IMR-90 (cell line): ENCODE measurements around the gene GABRG2. TPM values are rescaled to one million over a fixed set of nuclear protein-coding genes. Genes with fewer than 3 reads are reported as not detected.

Experiments used
- ATAC-seq: fragments of 200-7000 bp; cut with Tn5 transposase; 2 replicates; pipeline ENCODE4 v1.9.1; 2020; ENCODE audit warnings: low read depth, mild to moderate bottlenecking, moderate library complexity
- BruUV-seq: library from RNA; stranded (reverse); fragments of 400-500 nt; replicated peaks from 2 replicates; lab custom pipeline; 2021; lab: Mats Ljungman, UMichigan
- CTCF ChIA-PET: fragments of 300-600 bp; formaldehyde crosslinking; extraction: SDS; loops from one replicate; lab custom pipeline; 2021; ENCODE audit warnings: antibody characterized with exemption; lab: Yijun Ruan, JAX
- POLR2A ChIA-PET: fragments of 300-600 bp; sonication (Branson Sonifier 250); formaldehyde crosslinking; loops from one replicate; lab custom pipeline; 2022; ENCODE audit warnings: antibody characterized with exemption; ENCODE audit not compliant: unreplicated experiment; lab: Charles Lee
- DNase-seq: peaks from one replicate; pipeline ENCODE4 v3.0.0; 2013
- H2AFZ ChIP-seq: replicated peaks from 2 replicates; pipeline ENCODE3; 2013; ENCODE audit warnings: low read length, mild to moderate bottlenecking; ENCODE audit not compliant: poor library complexity
- H2AK5ac ChIP-seq: 2 replicates; pipeline ENCODE4 v1.6.1; 2013; ENCODE audit warnings: low read depth, low read length, inconsistent platforms
- H2AK9ac ChIP-seq: replicated peaks from 2 replicates; pipeline ENCODE3; 2013; ENCODE audit warnings: mild to moderate bottlenecking, low read depth, low read length, moderate library complexity; ENCODE audit not compliant: poor library complexity
- H2BK120ac ChIP-seq: 2 replicates; pipeline ENCODE4 v1.6.1; 2013; ENCODE audit warnings: low read depth, low read length, inconsistent platforms
- H2BK15ac ChIP-seq: 3 replicates; pipeline ENCODE4 v1.6.1; 2013; ENCODE audit warnings: low read depth, low read length, inconsistent platforms
- H2BK20ac ChIP-seq: 2 replicates; pipeline ENCODE4 v1.6.1; 2013; ENCODE audit warnings: low read depth, mild to moderate bottlenecking, inconsistent platforms, low read length, moderate library complexity
- H2BK5ac ChIP-seq: 2 replicates; pipeline ENCODE4 v1.6.1; 2013; ENCODE audit warnings: mild to moderate bottlenecking, low read depth, low read length, inconsistent platforms; ENCODE audit not compliant: poor library complexity, severe bottlenecking
- H3K14ac ChIP-seq: replicated peaks from 2 replicates; pipeline ENCODE4 v1.6.1; 2013; ENCODE audit warnings: low read depth, low read length, inconsistent platforms
- H3K18ac ChIP-seq: 2 replicates; pipeline ENCODE4 v1.6.1; 2013; ENCODE audit warnings: low read depth, low read length, control low read depth
- H3K23ac ChIP-seq: 2 replicates; pipeline ENCODE4 v1.6.1; 2013; ENCODE audit warnings: low read depth, low read length, inconsistent platforms
- H3K27ac ChIP-seq: 2 replicates; pipeline ENCODE4 v1.5.1; 2013; ENCODE audit warnings: mild to moderate bottlenecking, control low read depth, low read length; ENCODE audit not compliant: insufficient read depth
- H3K27me3 ChIP-seq: 2 replicates; pipeline ENCODE4 v1.6.1; 2013; ENCODE audit warnings: low read length; ENCODE audit not compliant: control insufficient read depth, insufficient read depth
- H3K36me3 ChIP-seq: 2 replicates; pipeline ENCODE4 v1.6.1; 2013; ENCODE audit warnings: low read length, mixed read lengths; ENCODE audit not compliant: control insufficient read depth, insufficient read depth
- H3K4ac ChIP-seq: 2 replicates; pipeline ENCODE4 v1.6.1; 2013; ENCODE audit warnings: low read depth, low read length, inconsistent platforms
- H3K4me1 ChIP-seq: 2 replicates; pipeline ENCODE4 v1.6.1; 2013; ENCODE audit warnings: low read length, mixed read lengths; ENCODE audit not compliant: control insufficient read depth, insufficient read depth
- H3K4me2 ChIP-seq: 2 replicates; pipeline ENCODE4 v1.6.1; 2013; ENCODE audit warnings: low read depth, mild to moderate bottlenecking, control low read depth, low read length, moderate library complexity
- H3K4me3 ChIP-seq: 2 replicates; pipeline ENCODE4 v1.5.1; 2013; ENCODE audit warnings: low read depth, mild to moderate bottlenecking, control low read depth, low read length, moderate library complexity; ENCODE audit not compliant: insufficient read depth
- H3K56ac ChIP-seq: 2 replicates; pipeline ENCODE4 v1.6.1; 2013; ENCODE audit warnings: low read length, inconsistent platforms; ENCODE audit not compliant: insufficient read depth; ENCODE audit errors: extremely low read depth
- H3K79me1 ChIP-seq, 2 experiments: 2 replicates each; pipeline ENCODE4 v1.6.1; 2013; ENCODE audit warnings: low read length in 2 of 2, inconsistent platforms in 1 of 2, low read depth in 1 of 2
- H3K9ac ChIP-seq: 2 replicates; pipeline ENCODE4 v1.6.1; 2013; ENCODE audit warnings: low read depth, low read length, control low read depth
- H3K9me1 ChIP-seq: 2 replicates; pipeline ENCODE4 v1.6.1; 2013; ENCODE audit warnings: low read length, inconsistent platforms; ENCODE audit not compliant: insufficient read depth
- H3K9me3 ChIP-seq: 2 replicates; pipeline ENCODE4 v1.6.1; 2013; ENCODE audit warnings: low read length; ENCODE audit not compliant: control insufficient read depth, insufficient read depth
- H4K20me1 ChIP-seq: 2 replicates; pipeline ENCODE4 v1.6.1; 2013; ENCODE audit warnings: low read length, inconsistent platforms; ENCODE audit not compliant: insufficient read depth
- H4K5ac ChIP-seq: 2 replicates; pipeline ENCODE4 v1.6.1; 2013; ENCODE audit warnings: mild to moderate bottlenecking, low read depth, low read length, control low read depth
- H4K8ac ChIP-seq, 2 experiments: 2 replicates each; pipeline ENCODE4 v1.6.1; 2013; ENCODE audit warnings: low read depth in 2 of 2, low read length in 2 of 2, control low read depth in 1 of 2, inconsistent platforms in 1 of 2
- H4K91ac ChIP-seq: 2 replicates; pipeline ENCODE4 v1.6.1; 2013; ENCODE audit warnings: low read depth, low read length, inconsistent platforms; ENCODE audit not compliant: insufficient read depth
- BHLHE40 ChIP-seq: fragments of 150-350 bp; IDR thresholded peaks from 2 replicates; pipeline ENCODE4 v1.6.1; 2016; ENCODE audit warnings: mild to moderate bottlenecking, low read depth, low read length
- CEBPB ChIP-seq: IDR thresholded peaks from 2 replicates; pipeline ENCODE4 v1.6.1; 2012; ENCODE audit warnings: low read depth, low read length, improper control_type of control experiment
- CHD1 ChIP-seq: IDR thresholded peaks from 2 replicates; pipeline ENCODE4 v1.6.1; 2012; ENCODE audit warnings: low read depth, low read length, improper control_type of control experiment
- FOS ChIP-seq: fragments of 150-350 bp; IDR thresholded peaks from 2 replicates; pipeline ENCODE4 v1.6.1; 2016; ENCODE audit warnings: low read depth, low read length
- MAFK ChIP-seq: IDR thresholded peaks from 2 replicates; pipeline ENCODE4 v1.6.1; 2012; ENCODE audit warnings: low read depth, low read length, improper control_type of control experiment
- MAZ ChIP-seq: IDR thresholded peaks from 2 replicates; pipeline ENCODE4 v1.6.1; 2012; ENCODE audit warnings: low read depth, mild to moderate bottlenecking, low read length, improper control_type of control experiment, moderate library complexity, borderline replicate concordance
- MXI1 ChIP-seq: IDR thresholded peaks from 2 replicates; pipeline ENCODE4 v1.6.1; 2012; ENCODE audit warnings: low read depth, mild to moderate bottlenecking, low read length, moderate library complexity, borderline replicate concordance
- NFE2L2 ChIP-seq: fragments of 150-350 bp; IDR thresholded peaks from 2 replicates; pipeline ENCODE4 v1.6.1; 2016; ENCODE audit warnings: low read depth, mild to moderate bottlenecking, low read length
- POLR2A ChIP-seq: IDR thresholded peaks from 2 replicates; pipeline ENCODE4 v1.6.1; 2012; ENCODE audit warnings: mild to moderate bottlenecking, low read depth, low read length
- RAD21 ChIP-seq: IDR thresholded peaks from 2 replicates; pipeline ENCODE4 v1.6.1; 2012; ENCODE audit warnings: low read length, improper control_type of control experiment
- RCOR1 ChIP-seq: IDR thresholded peaks from 2 replicates; pipeline ENCODE4 v1.6.1; 2012; ENCODE audit warnings: mild to moderate bottlenecking, low read length, improper control_type of control experiment; ENCODE audit not compliant: insufficient replicate concordance
- RFX5 ChIP-seq: IDR thresholded peaks from 2 replicates; pipeline ENCODE4 v1.8.0; 2012; ENCODE audit warnings: low read depth, mild to moderate bottlenecking, low read length, moderate library complexity
- SMC3 ChIP-seq: fragments of 150-350 bp; IDR thresholded peaks from 2 replicates; pipeline ENCODE4 v1.6.1; 2016; ENCODE audit warnings: low read depth, mild to moderate bottlenecking, antibody characterized with exemption, low read length, moderate library complexity
- WGBS, 2 experiments: methylation state at CpG; one replicate each; pipeline versions ENCODE4 v1.1.5 to v1.1.7; 2013; ENCODE audit warnings: missing lambda C conversion rate in 2 of 2; ENCODE audit not compliant: insufficient read length in 1 of 2; ENCODE audit errors: extremely low coverage in 2 of 2; 5-methylcytosine and 5-hydroxymethylcytosine counted together
- dilution Hi-C: fragments of 300-500 bp; cut with HindIII; formaldehyde crosslinking; loops from one replicate; pipeline ENCODE4 v1.14.3; 2018; ENCODE audit warnings: low sequenced_read_pairs; ENCODE audit not compliant: unreplicated experiment
- in situ Hi-C: fragments of 300-500 bp; cut with MboI; formaldehyde crosslinking; loops from 3 replicates; pipeline ENCODE4 v1.14.3; 2019; ENCODE audit warnings: low sequenced_read_pairs, inconsistent platforms, mixed read lengths
- intact Hi-C: fragments of 100-400 bp; cut with micrococcal nuclease; formaldehyde crosslinking; loops from 2 replicates; pipeline ENCODE4 v1.10.0; 2022
- polyA plus RNA-seq, 3 experiments: library from polyadenylated mRNA; depleted of rRNA; stranded (reverse); fragments of >200 nt; gene quantifications; 2 replicates each; pipeline ENCODE4 v1.2.3, GENCODE V29; 2012; ENCODE audit warnings: low replicate concordance in 1 of 3
- total RNA-seq: library from RNA; depleted of rRNA; stranded (reverse); fragments of >200 nt; gene quantifications from 2 replicates; pipeline ENCODE4 v1.2.3, GENCODE V29; 2012
- TF ChIP-seq, protein P1 (sequence below): fragments of 150-350 bp; IDR thresholded peaks from 2 replicates; pipeline ENCODE4 v1.6.1; 2016; ENCODE audit warnings: low read depth, mild to moderate bottlenecking, low read length, moderate library complexity, borderline replicate concordance
- TF ChIP-seq, protein P2 (sequence below): conservative IDR thresholded peaks from 2 replicates; pipeline ENCODE4 v1.5.1; 2012; ENCODE audit warnings: mild to moderate bottlenecking, low read depth, low read length, improper control_type of control experiment
- TF ChIP-seq, protein P3 (sequence below): fragments of 150-350 bp; IDR thresholded peaks from 2 replicates; pipeline ENCODE4 v1.6.1; 2017; ENCODE audit warnings: mild to moderate bottlenecking, antibody characterized with exemption, low read length, low read depth

The GABRG2 gene
- total and polyA plus RNA-seq, 2 of the 4 experiments (the other 2 are of a cell fraction): not detected

DNA sequence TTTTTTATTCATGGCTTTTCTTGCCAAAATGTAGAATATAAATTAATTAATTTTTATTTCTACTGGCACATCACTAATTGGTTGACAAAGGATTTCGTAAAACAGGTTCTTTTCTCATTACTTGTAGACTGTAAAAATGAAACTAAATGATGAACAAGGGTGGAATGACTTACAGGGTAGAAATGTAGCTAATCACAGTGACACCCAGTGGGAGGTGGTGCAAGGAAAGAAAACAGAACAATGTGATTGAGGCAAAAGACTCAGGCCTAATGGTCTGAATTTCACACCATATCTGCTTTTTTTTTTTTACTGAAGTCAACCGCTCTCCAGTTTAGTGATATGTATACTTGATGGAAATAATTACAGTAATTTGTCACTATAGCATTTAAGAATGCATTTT, 28.9 kb downstream of the GABRG2 start:
- no peaks in the 10 kb centered on the region for H3K79me1 ChIP-seq
- no peaks in the 10 kb centered on the region for H3K9me1 ChIP-seq
- no peak overlapping the region for H3K4me2 ChIP-seq
- no TSS peak for BruUV-seq
- no peak overlapping the region for H2BK15ac ChIP-seq
- no CpG with 5 or more reads among the region's 2 CpGs for WGBS, 2 experiments
- H3K27ac ChIP-seq: no peak overlapping the region
- no peaks in the 10 kb centered on the region for H3K27me3 ChIP-seq
- H2BK120ac ChIP-seq: no peak overlapping the region
- no peaks in the 10 kb centered on the region for H3K4me1 ChIP-seq
- H4K5ac ChIP-seq: no peak overlapping the region
- H3K36me3 ChIP-seq: no peaks in the 10 kb centered on the region
- TF ChIP-seq, protein P1, sequence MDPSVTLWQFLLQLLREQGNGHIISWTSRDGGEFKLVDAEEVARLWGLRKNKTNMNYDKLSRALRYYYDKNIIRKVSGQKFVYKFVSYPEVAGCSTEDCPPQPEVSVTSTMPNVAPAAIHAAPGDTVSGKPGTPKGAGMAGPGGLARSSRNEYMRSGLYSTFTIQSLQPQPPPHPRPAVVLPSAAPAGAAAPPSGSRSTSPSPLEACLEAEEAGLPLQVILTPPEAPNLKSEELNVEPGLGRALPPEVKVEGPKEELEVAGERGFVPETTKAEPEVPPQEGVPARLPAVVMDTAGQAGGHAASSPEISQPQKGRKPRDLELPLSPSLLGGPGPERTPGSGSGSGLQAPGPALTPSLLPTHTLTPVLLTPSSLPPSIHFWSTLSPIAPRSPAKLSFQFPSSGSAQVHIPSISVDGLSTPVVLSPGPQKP: no peak
- no peak for TF ChIP-seq BHLHE40
- no peak for TF ChIP-seq MAZ
- TF ChIP-seq MXI1: no peak
- no peak for TF ChIP-seq RCOR1
- no peak for TF ChIP-seq CHD1
- TF ChIP-seq, protein P2, sequence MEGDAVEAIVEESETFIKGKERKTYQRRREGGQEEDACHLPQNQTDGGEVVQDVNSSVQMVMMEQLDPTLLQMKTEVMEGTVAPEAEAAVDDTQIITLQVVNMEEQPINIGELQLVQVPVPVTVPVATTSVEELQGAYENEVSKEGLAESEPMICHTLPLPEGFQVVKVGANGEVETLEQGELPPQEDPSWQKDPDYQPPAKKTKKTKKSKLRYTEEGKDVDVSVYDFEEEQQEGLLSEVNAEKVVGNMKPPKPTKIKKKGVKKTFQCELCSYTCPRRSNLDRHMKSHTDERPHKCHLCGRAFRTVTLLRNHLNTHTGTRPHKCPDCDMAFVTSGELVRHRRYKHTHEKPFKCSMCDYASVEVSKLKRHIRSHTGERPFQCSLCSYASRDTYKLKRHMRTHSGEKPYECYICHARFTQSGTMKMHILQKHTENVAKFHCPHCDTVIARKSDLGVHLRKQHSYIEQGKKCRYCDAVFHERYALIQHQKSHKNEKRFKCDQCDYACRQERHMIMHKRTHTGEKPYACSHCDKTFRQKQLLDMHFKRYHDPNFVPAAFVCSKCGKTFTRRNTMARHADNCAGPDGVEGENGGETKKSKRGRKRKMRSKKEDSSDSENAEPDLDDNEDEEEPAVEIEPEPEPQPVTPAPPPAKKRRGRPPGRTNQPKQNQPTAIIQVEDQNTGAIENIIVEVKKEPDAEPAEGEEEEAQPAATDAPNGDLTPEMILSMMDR: no peak
- TF ChIP-seq, protein P3, sequence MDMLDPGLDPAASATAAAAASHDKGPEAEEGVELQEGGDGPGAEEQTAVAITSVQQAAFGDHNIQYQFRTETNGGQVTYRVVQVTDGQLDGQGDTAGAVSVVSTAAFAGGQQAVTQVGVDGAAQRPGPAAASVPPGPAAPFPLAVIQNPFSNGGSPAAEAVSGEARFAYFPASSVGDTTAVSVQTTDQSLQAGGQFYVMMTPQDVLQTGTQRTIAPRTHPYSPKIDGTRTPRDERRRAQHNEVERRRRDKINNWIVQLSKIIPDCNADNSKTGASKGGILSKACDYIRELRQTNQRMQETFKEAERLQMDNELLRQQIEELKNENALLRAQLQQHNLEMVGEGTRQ: no peak
- TF ChIP-seq NFE2L2: no peak
- no peak for TF ChIP-seq RFX5
- no peak for TF ChIP-seq MAFK
- TF ChIP-seq POLR2A: no peak
- TF ChIP-seq SMC3: no peak
- TF ChIP-seq FOS: no peak
- TF ChIP-seq RAD21: no peak
- TF ChIP-seq CEBPB: no peak
- CTCF ChIA-PET: no interaction called here
- H3K18ac ChIP-seq: no peak overlapping the region
- dilution Hi-C loops: no loop called here
- H3K4me3 ChIP-seq: no peak overlapping the region
- H2BK5ac ChIP-seq: no peak overlapping the region
- no peak overlapping the region for H3K56ac ChIP-seq
- H3K4ac ChIP-seq: no peak overlapping the region
- peaks cover 2% of the 10 kb centered on the region for H3K9me3 ChIP-seq
- in situ Hi-C loops: no loop called here
- no peak overlapping the region for H4K91ac ChIP-seq
- no peak overlapping the region for H3K9ac ChIP-seq
- no peak for ATAC-seq
- H2AFZ ChIP-seq: no peak overlapping the region
- POLR2A ChIA-PET: no interaction called here
- no peak overlapping the region for H2AK9ac ChIP-seq
- H4K20me1 ChIP-seq: no peaks in the 10 kb centered on the region
- H2BK20ac ChIP-seq: no peak overlapping the region
- DNase-seq: no peak
- no peak overlapping the region for H4K8ac ChIP-seq
- H2AK5ac ChIP-seq: no peak overlapping the region
- intact Hi-C loops: no loop called here
- H3K14ac ChIP-seq: no peak overlapping the region
- no peak overlapping the region for H3K23ac ChIP-seq
